Suprapubic skin (tissue), 4 donors: ENCODE results near the gene GRIP2.
A peak's percentile ranks its signal among the peaks of the same experiment; 100 is the strongest.

Experiments
- CTCF ChIP-seq, 2 donors: fragments of 200-600 bp in 1 of 2; fragments of 450-650 bp in 1 of 2; sonication (generic) in 1 of 2; IDR thresholded peaks; one replicate each; pipeline ENCODE4 v1.5.1; 2016 to 2019; ENCODE audit warnings: antibody characterized with exemption in 2 of 2, mild to moderate bottlenecking in 1 of 2, moderate library complexity in 1 of 2
- EP300 ChIP-seq: sonication (generic); formaldehyde crosslinking; IDR thresholded peaks from one replicate; pipeline ENCODE4 v1.6.1; 2017; ENCODE audit warnings: antibody characterized with exemption
- POLR2A ChIP-seq, 2 donors: fragments of 450-650 bp; IDR thresholded peaks; one replicate each; pipeline ENCODE4 v1.6.1; 2017; ENCODE audit warnings: antibody characterized with exemption in 2 of 2, mild to moderate bottlenecking in 2 of 2, moderate library complexity in 2 of 2
- POLR2AphosphoS5 ChIP-seq, 3 donors: sonication (generic); formaldehyde crosslinking; IDR thresholded peaks; one replicate each; pipeline ENCODE4 v1.6.1; 2017; ENCODE audit warnings: antibody characterized with exemption in 3 of 3

- TF ChIP-seq CTCF (IDR thresholded peaks at IDR 0.05) (no peak), POLR2A (IDR thresholded peaks at IDR 0.05) (no peak), POLR2AphosphoS5 (IDR thresholded peaks at IDR 0.05) (peak in 2 of 3 donors; percentile 36 to 71), EP300 (no peak)
Observed at GRCh38 chr3:14451844-14452739, 88.0 kb downstream of the GRIP2 start.
